HEK293 (cell line): ENCODE measurements around the gene SLC39A3.

Experiments used
- CTCF ChIA-PET: fragments of 350-600 bp; formaldehyde crosslinking; extraction: SDS; loops from one replicate; lab custom pipeline; 2021; ENCODE audit warnings: antibody characterized with exemption; lab: Yijun Ruan, JAX
- POLR2A ChIA-PET: fragments of 300-600 bp; formaldehyde crosslinking; extraction: SDS; loops from one replicate; lab custom pipeline; 2020; ENCODE audit warnings: antibody characterized with exemption, inconsistent platforms; lab: Yijun Ruan, JAX
- H3K27ac ChIP-seq: fragments of 200-500 bp; sonication (Bioruptor generic); 2 replicates; pipeline ENCODE4 v1.5.1; 2014; ENCODE audit warnings: low read depth, low read length, control low read depth, inconsistent platforms; ENCODE audit errors: extremely low read depth
- H3K36me3 ChIP-seq, 2 experiments: fragments of 200-500 bp in 1 of 2; sonication (Bioruptor generic) in 1 of 2; 1 replicate in 1 of 2; 2 replicates in 1 of 2; pipeline ENCODE4 v1.5.1; 2014 to 2017; ENCODE audit warnings: inconsistent platforms in 2 of 2, low read length in 2 of 2; ENCODE audit not compliant: control insufficient read depth in 2 of 2, insufficient read depth in 1 of 2
- H3K4me1 ChIP-seq: fragments of 200-500 bp; sonication (Bioruptor generic); 2 replicates; pipeline ENCODE4 v1.5.1; 2014; ENCODE audit warnings: mild to moderate bottlenecking, low read length, inconsistent platforms; ENCODE audit not compliant: control insufficient read depth, insufficient read depth
- H3K4me3 ChIP-seq: 2 replicates; pipeline ENCODE4 v1.5.1; 2011; ENCODE audit warnings: low read depth, mild to moderate bottlenecking, control low read depth, low read length, moderate library complexity
- H3K9me3 ChIP-seq: fragments of 200-500 bp; sonication (Bioruptor generic); 2 replicates; pipeline ENCODE4 v1.5.1; 2014; ENCODE audit warnings: low read depth, low read length, inconsistent platforms; ENCODE audit not compliant: control insufficient read depth, insufficient read depth
- CTCF ChIP-seq: fragments of 450-650 bp; formaldehyde crosslinking; IDR thresholded peaks from 2 replicates; pipeline ENCODE4 v1.5.1; 2016; ENCODE audit warnings: missing biosample characterization, missing genetic modification characterization
- GLIS1 ChIP-seq: fragments of 450-650 bp; formaldehyde crosslinking; IDR thresholded peaks from 2 replicates; pipeline ENCODE4 v1.5.1; 2016; ENCODE audit warnings: missing biosample characterization, missing genetic modification characterization
- YY1 ChIP-seq: fragments of 450-650 bp; formaldehyde crosslinking; IDR thresholded peaks from 2 replicates; pipeline ENCODE4 v1.5.1; 2018; ENCODE audit warnings: missing biosample characterization, missing genetic modification characterization
- ZFP41 ChIP-seq: fragments of 450-650 bp; formaldehyde crosslinking; IDR thresholded peaks from 2 replicates; pipeline ENCODE4 v1.5.1; 2016; ENCODE audit warnings: missing biosample characterization, missing genetic modification characterization, borderline replicate concordance
- ZIC2 ChIP-seq: fragments of 450-650 bp; formaldehyde crosslinking; IDR thresholded peaks from 2 replicates; pipeline ENCODE4 v1.5.1; 2016; ENCODE audit warnings: missing biosample characterization, missing genetic modification characterization
- ZNF335 ChIP-seq: fragments of 450-650 bp; formaldehyde crosslinking; conservative IDR thresholded peaks from 2 replicates; pipeline ENCODE4 v1.5.1; 2016; ENCODE audit warnings: missing biosample characterization, missing genetic modification characterization
- ZNF513 ChIP-seq: fragments of 450-650 bp; IDR thresholded peaks from 2 replicates; pipeline ENCODE4 v1.5.1; 2018; ENCODE audit warnings: missing biosample characterization, missing genetic modification characterization
- ZNF76 ChIP-seq: fragments of 450-650 bp; formaldehyde crosslinking; IDR thresholded peaks from 2 replicates; pipeline ENCODE4; 2016; ENCODE audit warnings: low read depth, missing biosample characterization, missing genetic modification characterization, borderline replicate concordance
- ZNF776 ChIP-seq: fragments of 450-650 bp; formaldehyde crosslinking; IDR thresholded peaks from 2 replicates; pipeline ENCODE4 v1.5.0; 2017; ENCODE audit warnings: missing biosample characterization, missing genetic modification characterization, borderline replicate concordance
- ZXDB ChIP-seq: fragments of 450-650 bp; formaldehyde crosslinking; IDR thresholded peaks from 2 replicates; pipeline ENCODE4 v1.5.1; 2016; ENCODE audit warnings: missing biosample characterization, missing genetic modification characterization
- TF ChIP-seq, protein P1 (sequence below): fragments of 450-650 bp; formaldehyde crosslinking; conservative IDR thresholded peaks from 2 replicates; pipeline ENCODE4 v1.5.1; 2016; ENCODE audit warnings: low read depth, missing biosample characterization, missing genetic modification characterization

The SLC39A3 gene

GRCh38 chr19:2782936-2783780 is 43.3 kb upstream of the SLC39A3 start, which contains the start of gene SGTA (continued):
- peak; percentile 78; the same call in 1 of the 2 replicates for TF ChIP-seq ZNF76
- peak; percentile 40; the same call in 1 of the 2 replicates for TF ChIP-seq ZXDB (tag by site-specific recombination)

GRCh38 chr19:2782329-2782935 is 42.6 kb upstream of the SLC39A3 start:
- H3K9me3 ChIP-seq = no peaks in the 10 kb centered on the region
- POLR2A ChIA-PET = interaction anchor here (0.6 to 1.5 kb wide), 4 partner anchors 134 to 314 kb away, joined by 4 to 6 read pairs (median 4); partner anchors contain the start of gene GADD45B
- CTCF ChIA-PET = interaction anchor here (0.6 to 2.8 kb wide), 3 partner anchors 37 to 457 kb away, joined by 3 to 6 read pairs (median 3); partner anchors contain the start of gene ZNF554
- TF ChIP-seq YY1 (tag by site-specific recombination) (0 out of 2 replicates have a peak, but pooled peaks have one; percentile 21), ZFP41 (tag by site-specific recombination) (no peak)
- TF ChIP-seq, all 188 proteins: peak for 1
- H3K4me3 ChIP-seq = peak overlapping the region; percentile 95
- peak overlapping the region; percentile 72; the same call in 1 of the 2 replicates for H3K27ac ChIP-seq
- peaks cover 5% of the 10 kb centered on the region; the same call in 1 of the 2 replicates for H3K4me1 ChIP-seq
- H3K36me3 ChIP-seq = peaks cover 8 to 42% of the 10 kb centered on the region in 2 experiments; a peak in 2 of 3 replicates

DNA sequence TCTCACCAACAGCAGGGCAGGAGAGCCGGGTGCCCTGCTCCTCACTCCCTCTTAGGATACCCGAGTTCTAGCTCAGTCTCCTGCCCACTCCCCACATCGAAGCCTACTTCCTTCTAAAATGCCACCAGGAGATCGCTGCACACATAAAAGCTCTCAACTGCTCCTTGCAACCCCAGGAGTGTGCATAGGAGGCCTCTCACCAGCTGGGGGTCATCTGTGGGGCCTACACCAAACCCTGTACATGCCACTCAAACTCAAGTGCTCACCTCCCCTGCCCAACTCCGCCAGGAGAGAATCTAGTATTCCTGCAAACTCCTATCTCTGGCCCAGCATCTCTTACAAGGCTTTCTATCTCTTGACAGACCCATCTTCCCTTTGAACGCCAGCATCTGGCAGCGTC is 40.5 kb upstream of the SLC39A3 start:
- CTCF ChIA-PET = no interaction called here
- no peak overlapping the region for H3K27ac ChIP-seq
- TF ChIP-seq ZIC2 = peak; percentile 44; the same call in 1 of the 2 replicates
- no peak for TF ChIP-seq CTCF
- TF ChIP-seq ZNF776 (tag by site-specific recombination) = no peak
- TF ChIP-seq GLIS1 (tag by site-specific recombination) = peak; percentile 96
- TF ChIP-seq ZNF335 = no peak
- TF ChIP-seq ZNF513 (tag by site-specific recombination) = no peak
- TF ChIP-seq, all 188 proteins: peak for 2
- Histone ChIP-seq H3K4me3 (no peak overlapping the region), H3K4me1 (peaks cover 5% of the 10 kb centered on the region; the same call in 1 of the 2 replicates), H3K9me3 (no peaks in the 10 kb centered on the region), H3K36me3 (peaks cover 4 to 45% of the 10 kb centered on the region in 2 experiments; a peak in 2 of 3 replicates)
- POLR2A ChIA-PET = no interaction called here

- POLR2A ChIA-PET = no interaction called here
- Histone ChIP-seq H3K36me3 (peaks cover 4 to 52% of the 10 kb centered on the region in 2 experiments; a peak in 2 of 3 replicates), H3K27ac (no peak overlapping the region)
Measured at GRCh38 chr19:2779121-2779740, 39.4 kb upstream of the SLC39A3 start.

More at GRCh38 chr19:2779121-2779740, 39.4 kb upstream of the SLC39A3 start:
- Histone ChIP-seq H3K4me1 (peaks cover 5% of the 10 kb centered on the region; the same call in 1 of the 2 replicates), H3K4me3 (no peak overlapping the region), H3K9me3 (no peaks in the 10 kb centered on the region)
- CTCF ChIA-PET = interaction anchor here (0.7 kb wide), 1 partner anchor 347 kb away, joined by 3 read pairs; no protein-coding TSS in a partner anchor
- TF ChIP-seq ZIC2 = 0 out of 2 replicates have a peak, but pooled peaks have one; percentile 10
- TF ChIP-seq, protein P1, sequence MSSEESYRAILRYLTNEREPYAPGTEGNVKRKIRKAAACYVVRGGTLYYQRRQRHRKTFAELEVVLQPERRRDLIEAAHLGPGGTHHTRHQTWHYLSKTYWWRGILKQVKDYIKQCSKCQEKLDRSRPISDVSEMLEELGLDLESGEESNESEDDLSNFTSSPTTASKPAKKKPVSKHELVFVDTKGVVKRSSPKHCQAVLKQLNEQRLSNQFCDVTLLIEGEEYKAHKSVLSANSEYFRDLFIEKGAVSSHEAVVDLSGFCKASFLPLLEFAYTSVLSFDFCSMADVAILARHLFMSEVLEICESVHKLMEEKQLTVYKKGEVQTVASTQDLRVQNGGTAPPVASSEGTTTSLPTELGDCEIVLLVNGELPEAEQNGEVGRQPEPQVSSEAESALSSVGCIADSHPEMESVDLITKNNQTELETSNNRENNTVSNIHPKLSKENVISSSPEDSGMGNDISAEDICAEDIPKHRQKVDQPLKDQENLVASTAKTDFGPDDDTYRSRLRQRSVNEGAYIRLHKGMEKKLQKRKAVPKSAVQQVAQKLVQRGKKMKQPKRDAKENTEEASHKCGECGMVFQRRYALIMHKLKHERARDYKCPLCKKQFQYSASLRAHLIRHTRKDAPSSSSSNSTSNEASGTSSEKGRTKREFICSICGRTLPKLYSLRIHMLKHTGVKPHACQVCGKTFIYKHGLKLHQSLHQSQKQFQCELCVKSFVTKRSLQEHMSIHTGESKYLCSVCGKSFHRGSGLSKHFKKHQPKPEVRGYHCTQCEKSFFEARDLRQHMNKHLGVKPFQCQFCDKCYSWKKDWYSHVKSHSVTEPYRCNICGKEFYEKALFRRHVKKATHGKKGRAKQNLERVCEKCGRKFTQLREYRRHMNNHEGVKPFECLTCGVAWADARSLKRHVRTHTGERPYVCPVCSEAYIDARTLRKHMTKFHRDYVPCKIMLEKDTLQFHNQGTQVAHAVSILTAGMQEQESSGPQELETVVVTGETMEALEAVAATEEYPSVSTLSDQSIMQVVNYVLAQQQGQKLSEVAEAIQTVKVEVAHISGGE (tag by site-specific recombination) = no peak
